Uterus (tissue), 4 donors: ENCODE measurements around the gene ZNF587. TPM values are rescaled to one million over a fixed set of nuclear protein-coding genes. Genes with fewer than 3 reads are reported as not detected.
A peak's percentile ranks its signal among the peaks of the same experiment; 100 is the strongest.

ENCODE experiments used
- DNase-seq, 2 donors: peaks; one replicate each; pipeline ENCODE4 v3.0.0-alpha.2; 2019 to 2020
- H3K27ac ChIP-seq, 2 donors: fragments of 200-600 bp; sonication (generic); 1 replicate in 1 of 2; 2 replicates in 1 of 2; pipeline ENCODE4 v1.5.1; 2016 to 2018
- H3K27me3 ChIP-seq, 2 donors: fragments of 200-600 bp; sonication (generic); one replicate each; pipeline ENCODE4 v1.5.1; 2018 to 2019; ENCODE audit warnings: control low read depth in 1 of 2
- H3K36me3 ChIP-seq, 2 donors: fragments of 200-600 bp; sonication (generic); one replicate each; pipeline ENCODE4 v1.5.1; 2019; ENCODE audit warnings: control low read depth in 1 of 2
- H3K4me1 ChIP-seq, 2 donors: fragments of 200-600 bp; sonication (generic); one replicate each; pipeline ENCODE4 v1.5.1; 2018 to 2019; ENCODE audit warnings: control low read depth in 1 of 2
- H3K4me3 ChIP-seq, 2 donors: fragments of 200-600 bp; sonication (generic); 1 replicate in 1 of 2; 2 replicates in 1 of 2; pipeline ENCODE4 v1.5.1; 2018 to 2019; ENCODE audit warnings: mild to moderate bottlenecking in 1 of 2
- H3K9me3 ChIP-seq, 2 donors: fragments of 200-600 bp; sonication (generic); one replicate each; pipeline ENCODE4 v1.5.1; 2019; ENCODE audit warnings: control low read depth in 1 of 2
- POLR2A ChIP-seq, 2 donors: fragments of 450-650 bp; IDR thresholded peaks; one replicate each; pipeline ENCODE4 v1.6.1; 2016; ENCODE audit warnings: antibody characterized with exemption in 2 of 2, mild to moderate bottlenecking in 1 of 2, moderate library complexity in 1 of 2
- intact Hi-C: fragments of 100-400 bp; cut with DNase I; formaldehyde crosslinking; loops from one replicate; pipeline ENCODE4 v1.15.1; 2023; ENCODE audit warnings: low total_unique reads
- total RNA-seq, 4 donors: library from RNA; depleted of rRNA in 3 of 4; stranded (reverse); fragments of >200 nt in 3 of 4; gene quantifications; one replicate each; pipeline versions ENCODE4 v1.1.0 to v1.2.4, GENCODE V29; 2014 to 2023
- TF ChIP-seq, protein P1 (sequence below), 4 experiments: fragments of 200-600 bp in 2 of 4; fragments of 450-650 bp in 2 of 4; sonication (generic) in 2 of 4; IDR thresholded peaks; one replicate each; pipeline ENCODE4 v1.5.1; 2016 to 2019; ENCODE audit warnings: antibody characterized with exemption in 4 of 4, mild to moderate bottlenecking in 2 of 4, moderate library complexity in 1 of 4
- donor health status: DM: yes; HTN: yes; CAD: no.

ZNF587 gene
- total RNA-seq, 4 donors from 2014 or later = 21.3 to 80.0 (median 39.6) TPM

GRCh38 chr19:57814505-57815246 lies 35.0 kb upstream of the ZNF587 start, which contains the start of gene ZNF552:
Gene ZNF552, minus strand, starts transcription at chr19:57814913. Its CDS starts 170 bp downstream, at chr19:57814743.
- no peaks in the 10 kb centered on the region for H3K9me3 ChIP-seq
- peak; percentile 61 to 69 for TF ChIP-seq POLR2A (IDR thresholded peaks at IDR 0.05)
- TF ChIP-seq, protein P1, sequence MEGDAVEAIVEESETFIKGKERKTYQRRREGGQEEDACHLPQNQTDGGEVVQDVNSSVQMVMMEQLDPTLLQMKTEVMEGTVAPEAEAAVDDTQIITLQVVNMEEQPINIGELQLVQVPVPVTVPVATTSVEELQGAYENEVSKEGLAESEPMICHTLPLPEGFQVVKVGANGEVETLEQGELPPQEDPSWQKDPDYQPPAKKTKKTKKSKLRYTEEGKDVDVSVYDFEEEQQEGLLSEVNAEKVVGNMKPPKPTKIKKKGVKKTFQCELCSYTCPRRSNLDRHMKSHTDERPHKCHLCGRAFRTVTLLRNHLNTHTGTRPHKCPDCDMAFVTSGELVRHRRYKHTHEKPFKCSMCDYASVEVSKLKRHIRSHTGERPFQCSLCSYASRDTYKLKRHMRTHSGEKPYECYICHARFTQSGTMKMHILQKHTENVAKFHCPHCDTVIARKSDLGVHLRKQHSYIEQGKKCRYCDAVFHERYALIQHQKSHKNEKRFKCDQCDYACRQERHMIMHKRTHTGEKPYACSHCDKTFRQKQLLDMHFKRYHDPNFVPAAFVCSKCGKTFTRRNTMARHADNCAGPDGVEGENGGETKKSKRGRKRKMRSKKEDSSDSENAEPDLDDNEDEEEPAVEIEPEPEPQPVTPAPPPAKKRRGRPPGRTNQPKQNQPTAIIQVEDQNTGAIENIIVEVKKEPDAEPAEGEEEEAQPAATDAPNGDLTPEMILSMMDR (IDR thresholded peaks at IDR 0.05) = no peak
- peak; percentile 80 to 85 for DNase-seq
- H3K36me3 ChIP-seq = no peaks in the 10 kb centered on the region
- no peaks in the 10 kb centered on the region for H3K27me3 ChIP-seq
- H3K4me1 ChIP-seq = no peaks in the 10 kb centered on the region
- peak within 1 kb of the TSS; percentile 71 to 79 for H3K27ac ChIP-seq
- peak within 1 kb of the TSS; percentile 64 to 92 for H3K4me3 ChIP-seq
- intact Hi-C loops = no loop called here

- TF ChIP-seq POLR2A (IDR thresholded peaks at IDR 0.05) = no peak
- TF ChIP-seq, protein P1 (IDR thresholded peaks at IDR 0.05) = no peak
- H3K4me1 ChIP-seq = no peaks in the 10 kb centered on the region
- H3K27ac ChIP-seq = peak overlapping the region; percentile 71 to 79
- no peaks in the 10 kb centered on the region for H3K36me3 ChIP-seq
- H3K9me3 ChIP-seq = no peaks in the 10 kb centered on the region
- intact Hi-C loops = no loop called here
- no peak for DNase-seq
- no peaks in the 10 kb centered on the region for H3K27me3 ChIP-seq
- H3K4me3 ChIP-seq = peak overlapping the region; percentile 64 to 92
These were observed 34.2 kb upstream of the ZNF587 start for GRCh38 chr19:57815247-57816075.

- H3K27ac ChIP-seq = no peak overlapping the region
- no peaks in the 10 kb centered on the region for H3K36me3 ChIP-seq
- no peaks in the 10 kb centered on the region for H3K9me3 ChIP-seq
- no peaks in the 10 kb centered on the region for H3K4me1 ChIP-seq
- H3K27me3 ChIP-seq = no peaks in the 10 kb centered on the region
- intact Hi-C loops = no loop called here
- TF ChIP-seq, protein P1 (IDR thresholded peaks at IDR 0.05) = no peak
- no peak for TF ChIP-seq POLR2A (IDR thresholded peaks at IDR 0.05)
- DNase-seq = no peak
- no peak overlapping the region for H3K4me3 ChIP-seq
These were observed 33.0 kb upstream of the ZNF587 start for GRCh38 chr19:57816652-57817051.

GRCh38 chr19:57817976-57818375 lies 31.7 kb upstream of the ZNF587 start:
- no peaks in the 10 kb centered on the region for H3K4me1 ChIP-seq
- H3K9me3 ChIP-seq = no peaks in the 10 kb centered on the region
- no peak overlapping the region for H3K4me3 ChIP-seq
- intact Hi-C loops = no loop called here
- H3K27me3 ChIP-seq = no peaks in the 10 kb centered on the region
- no peaks in the 10 kb centered on the region for H3K36me3 ChIP-seq
- no peak overlapping the region for H3K27ac ChIP-seq
- no peak for DNase-seq
- TF ChIP-seq, protein P1 (IDR thresholded peaks at IDR 0.05) = no peak
- TF ChIP-seq POLR2A (IDR thresholded peaks at IDR 0.05) = no peak

DNA sequence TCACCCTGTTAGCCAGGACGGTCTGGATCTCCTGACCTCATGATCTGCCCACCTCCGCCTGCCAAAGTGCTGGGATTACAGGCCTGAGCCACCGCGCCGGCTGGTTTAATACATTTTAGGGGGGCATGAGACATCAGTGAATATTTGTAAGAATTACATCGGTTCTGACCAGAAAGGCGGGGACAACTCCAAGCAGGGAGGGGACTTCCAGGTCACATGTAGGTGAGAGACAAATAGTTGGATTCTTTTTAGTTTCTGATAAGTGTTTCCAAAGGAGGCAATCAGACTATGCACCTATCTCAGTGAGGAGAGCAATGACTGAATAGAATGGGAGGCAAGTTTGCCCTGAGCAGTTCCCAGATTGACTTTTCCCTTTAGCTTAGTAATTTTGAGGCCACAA lies 31.3 kb upstream of the ZNF587 start:
- intact Hi-C loops = no loop called here

More for the DNA sequence above, 31.3 kb upstream of the ZNF587 start:
- H3K27ac ChIP-seq = no peak overlapping the region
- DNase-seq = no peak
- no peaks in the 10 kb centered on the region for H3K9me3 ChIP-seq
- no peak overlapping the region for H3K4me3 ChIP-seq
- no peaks in the 10 kb centered on the region for H3K27me3 ChIP-seq
- no peaks in the 10 kb centered on the region for H3K36me3 ChIP-seq
- TF ChIP-seq POLR2A (IDR thresholded peaks at IDR 0.05) = no peak
- TF ChIP-seq, protein P1 (IDR thresholded peaks at IDR 0.05) = no peak
- H3K4me1 ChIP-seq = no peaks in the 10 kb centered on the region
